Tibial nerve (tissue), 4 donors: Measurements from ENCODE around the gene PICK1.

Experiments used
- CTCF ChIP-seq, 5 experiments: fragments of 200-600 bp in 3 of 5; fragments of 450-650 bp in 2 of 5; sonication (generic) in 3 of 5; IDR thresholded peaks; one replicate each; pipeline ENCODE4 v1.5.1; 2016 to 2019; ENCODE audit warnings: antibody characterized with exemption in 5 of 5, mild to moderate bottlenecking in 3 of 5, moderate library complexity in 2 of 5
- EP300 ChIP-seq, 2 donors: sonication (generic); formaldehyde crosslinking; IDR thresholded peaks; one replicate each; pipeline ENCODE4 v1.6.1; 2017; ENCODE audit warnings: antibody characterized with exemption in 2 of 2, mild to moderate bottlenecking in 1 of 2

GRCh38 chr22:38068641-38069371 lies 11.6 kb downstream of the PICK1 start:
- no peak for TF ChIP-seq CTCF (IDR thresholded peaks at IDR 0.05)
- no peak for TF ChIP-seq EP300 (IDR thresholded peaks at IDR 0.05)
